Hepatocyte (in vitro differentiated cells): ENCODE results near the gene KRTAP5-4.

Source experiments
- CTCF ChIP-seq: fragments of 200-600 bp; sonication (generic); IDR thresholded peaks from 2 replicates; pipeline ENCODE4 v1.5.1; 2016; ENCODE audit warnings: antibody characterized with exemption, mild to moderate bottlenecking; ENCODE audit not compliant: poor library complexity
- EZH2 ChIP-seq: fragments of 200-600 bp; sonication (generic); IDR thresholded peaks from 2 replicates; pipeline ENCODE4 v1.6.1; 2016; ENCODE audit warnings: antibody characterized with exemption, mild to moderate bottlenecking, borderline replicate concordance
- EZH2phosphoT487 ChIP-seq: fragments of 200-600 bp; sonication (generic); IDR thresholded peaks from one replicate; pipeline ENCODE4 v1.6.1; 2018; ENCODE audit warnings: antibody characterized with exemption, mild to moderate bottlenecking, low read depth, moderate library complexity; ENCODE audit not compliant: unreplicated experiment, severe bottlenecking

GRCh38 chr11:1647901-1648652 is 26.1 kb upstream of the KRTAP5-4 start:
- TF ChIP-seq CTCF: no peak
- TF ChIP-seq EZH2phosphoT487: no peak
- no peak for TF ChIP-seq EZH2
